ENCODE data around the gene IL4R.
"Not testable (repeated sequence)": the region's sequence is repeated elsewhere in the genome, so short reads cannot be mapped to it uniquely, and the experiment has no call there.

The IL4R gene

DNA sequence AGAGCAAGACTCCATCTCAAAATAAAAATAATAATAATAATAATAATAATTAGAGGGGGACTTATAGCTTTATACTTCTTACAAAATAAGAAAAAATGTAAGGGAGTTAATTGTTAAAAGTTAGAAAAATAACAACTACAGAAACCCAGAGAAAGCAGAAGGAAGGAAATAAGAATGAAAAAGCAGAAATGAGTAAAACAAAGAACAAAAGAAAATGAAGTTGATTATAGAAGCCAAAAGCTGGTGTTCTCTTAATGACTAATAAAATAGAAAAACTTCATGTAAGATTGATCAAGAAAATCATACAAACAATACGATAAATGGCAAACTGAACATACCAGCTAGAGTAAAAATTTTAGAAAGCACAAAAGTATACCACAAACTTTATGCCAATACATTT is 38.4 kb upstream of the IL4R start:
- DNase-seq (no peak), ATAC-seq (replicated peaks) (peak in 1 of 2 donors; percentile 8)
- Mint-ChIP-seq H3K9me3 (peaks cover 3% of the 10 kb centered on the region in 2 donors), H3K36me3 (peaks cover 6 to 12% of the 10 kb centered on the region in 2 donors), H3K4me3 (no peak overlapping the region), H3K27me3 (no peaks in the 10 kb centered on the region), H3K4me1 (peaks cover 29 to 45% of the 10 kb centered on the region in 2 donors), H3K27ac (peak overlapping the region; percentile 90)

DNA sequence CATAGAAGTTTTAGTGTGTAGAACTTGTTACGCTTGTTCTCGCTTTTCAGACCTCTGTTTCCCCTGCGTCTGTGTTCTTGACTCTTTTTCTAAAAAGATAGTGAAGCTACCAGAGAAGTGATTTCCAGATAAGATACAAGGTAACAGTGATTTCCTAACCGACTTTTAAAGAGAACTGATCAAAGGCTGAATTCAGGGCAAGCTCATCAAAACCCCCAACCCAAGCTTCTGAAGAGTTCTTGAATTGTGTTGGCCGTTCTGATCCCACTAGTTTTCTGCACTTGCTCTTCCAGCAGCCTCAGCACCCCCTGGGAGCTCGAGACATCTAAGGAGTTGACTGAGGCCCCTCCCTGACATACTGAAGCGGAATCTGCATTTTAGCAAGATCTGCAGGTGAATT is 32.5 kb upstream of the IL4R start:
- H3K27ac Mint-ChIP-seq = no peak overlapping the region
- ATAC-seq (replicated peaks) (no peak), DNase-seq (no peak)
- peaks cover 35 to 48% of the 10 kb centered on the region in 2 donors for H3K4me1 Mint-ChIP-seq
- H3K9me3 Mint-ChIP-seq = peaks cover 0 to 2% of the 10 kb centered on the region in 2 donors
- no peaks in the 10 kb centered on the region for H3K27me3 Mint-ChIP-seq
- no peak overlapping the region for H3K4me3 Mint-ChIP-seq
- peaks cover 10 to 18% of the 10 kb centered on the region in 2 donors for H3K36me3 Mint-ChIP-seq

DNA sequence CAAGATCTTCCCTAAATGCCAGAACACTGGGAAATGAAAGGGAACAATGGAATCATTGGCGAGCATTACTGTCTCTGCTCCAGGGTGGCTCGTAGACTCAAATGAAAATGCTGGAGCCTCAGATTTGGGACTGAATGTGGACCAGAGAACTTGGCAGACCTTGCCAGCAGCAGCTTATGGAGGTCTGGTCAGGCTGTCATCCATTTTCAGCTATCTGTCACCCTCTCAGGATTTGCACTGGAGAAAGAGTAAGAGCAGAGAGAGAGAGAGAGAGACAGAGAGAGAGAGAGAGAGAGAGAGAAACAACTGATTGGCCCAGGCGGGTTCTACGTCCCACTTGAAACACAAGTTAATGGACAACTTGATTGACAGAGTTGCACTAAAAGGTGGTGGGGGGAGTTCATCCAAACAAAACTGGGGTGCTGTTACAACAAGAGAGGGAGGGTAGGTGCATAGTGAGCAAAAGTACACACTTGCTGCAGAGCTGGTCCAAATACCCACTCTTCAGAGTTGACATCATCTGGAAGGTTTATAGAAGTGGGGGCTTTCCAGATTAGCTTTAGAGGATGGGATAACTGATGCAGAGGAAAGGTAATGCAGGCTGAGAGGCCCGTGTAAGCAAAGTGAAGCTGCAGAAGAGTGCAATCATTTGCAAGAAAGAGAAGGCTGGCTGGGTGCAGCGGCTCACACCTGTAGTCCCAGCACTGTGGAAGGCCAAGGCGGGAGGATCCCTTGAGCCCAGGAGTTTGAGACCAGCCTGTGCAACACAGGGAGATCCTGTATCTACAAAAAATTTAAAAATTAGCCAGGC is 28.7 kb upstream of the IL4R start:
- H3K4me3 Mint-ChIP-seq = peak overlapping the region; percentile 30 to 56
- peaks cover 54 to 76% of the 10 kb centered on the region in 2 donors for H3K4me1 Mint-ChIP-seq
- no peaks in the 10 kb centered on the region for H3K27me3 Mint-ChIP-seq

DNA sequence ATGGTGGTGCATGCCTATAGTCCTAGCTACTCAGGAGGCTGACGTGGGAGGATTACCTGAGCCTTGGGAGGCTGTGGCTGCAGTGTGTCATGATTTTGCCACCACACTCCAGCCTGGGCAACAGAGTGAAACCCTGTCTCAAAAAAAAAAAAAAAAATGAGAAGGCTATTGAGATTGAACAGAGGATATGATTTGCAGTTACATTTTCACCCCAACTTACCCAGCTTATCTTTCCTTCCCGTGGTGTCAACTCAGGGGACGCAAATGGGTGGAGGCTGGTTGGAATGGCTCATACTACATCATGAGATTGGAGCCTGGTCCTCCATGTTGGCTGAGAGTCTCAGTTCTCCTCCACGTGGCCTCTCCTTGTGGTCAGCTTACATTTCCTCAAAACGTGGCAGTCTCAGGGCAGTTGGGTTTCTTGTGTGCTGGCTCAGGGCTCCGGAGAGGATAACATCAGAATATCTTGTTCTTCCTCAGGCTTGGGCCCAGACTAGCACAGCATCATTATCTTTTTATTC is 28.0 kb upstream of the IL4R start:
- peaks cover 60 to 82% of the 10 kb centered on the region in 2 donors for H3K4me1 Mint-ChIP-seq
- ATAC-seq (replicated peaks) (peak; percentile 40 to 45), DNase-seq (no peak)
- H3K27ac Mint-ChIP-seq = peak overlapping the region; percentile 94
- H3K9me3 Mint-ChIP-seq = peaks cover 5 to 14% of the 10 kb centered on the region in 2 donors
- peaks cover 15 to 26% of the 10 kb centered on the region in 2 donors for H3K36me3 Mint-ChIP-seq
- no peaks in the 10 kb centered on the region for H3K27me3 Mint-ChIP-seq
- H3K4me3 Mint-ChIP-seq = peak overlapping the region; percentile 18 to 56

More for the DNA sequence above, 28.7 kb upstream of the IL4R start:
- Mint-ChIP-seq H3K9me3 (peaks cover 5 to 14% of the 10 kb centered on the region in 2 donors), H3K27ac (peak overlapping the region; percentile 94), H3K36me3 (peaks cover 15 to 26% of the 10 kb centered on the region in 2 donors)
- ATAC-seq (replicated peaks) (peak; percentile 66 to 67), DNase-seq (no peak)

DNA sequence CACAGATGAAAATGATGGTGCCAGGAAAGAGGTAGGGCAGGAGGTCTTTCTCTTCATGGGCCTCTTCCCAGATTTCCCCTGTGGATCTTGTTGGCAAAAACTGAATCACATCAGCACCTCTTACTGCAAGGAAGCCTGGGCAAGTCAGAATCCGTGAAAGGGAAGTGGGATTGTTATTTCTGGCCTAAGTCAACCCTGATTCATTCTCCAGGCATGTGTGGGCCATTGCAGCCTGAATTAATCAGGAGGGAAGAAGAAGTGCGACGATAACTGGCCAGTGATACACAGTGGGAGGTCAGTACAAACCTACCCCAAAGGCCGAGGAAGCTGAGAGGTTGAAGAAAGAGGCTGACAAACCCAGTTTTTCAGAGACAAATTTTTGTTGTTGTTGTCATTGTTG is 27.3 kb upstream of the IL4R start:
- DNase-seq (no peak), ATAC-seq (replicated peaks) (no peak)
- Mint-ChIP-seq H3K36me3 (peaks cover 18 to 26% of the 10 kb centered on the region in 2 donors), H3K4me3 (no peak overlapping the region), H3K27ac (peak overlapping the region; percentile 94), H3K9me3 (peaks cover 5 to 14% of the 10 kb centered on the region in 2 donors), H3K27me3 (no peaks in the 10 kb centered on the region), H3K4me1 (peaks cover 66 to 84% of the 10 kb centered on the region in 2 donors)

DNA sequence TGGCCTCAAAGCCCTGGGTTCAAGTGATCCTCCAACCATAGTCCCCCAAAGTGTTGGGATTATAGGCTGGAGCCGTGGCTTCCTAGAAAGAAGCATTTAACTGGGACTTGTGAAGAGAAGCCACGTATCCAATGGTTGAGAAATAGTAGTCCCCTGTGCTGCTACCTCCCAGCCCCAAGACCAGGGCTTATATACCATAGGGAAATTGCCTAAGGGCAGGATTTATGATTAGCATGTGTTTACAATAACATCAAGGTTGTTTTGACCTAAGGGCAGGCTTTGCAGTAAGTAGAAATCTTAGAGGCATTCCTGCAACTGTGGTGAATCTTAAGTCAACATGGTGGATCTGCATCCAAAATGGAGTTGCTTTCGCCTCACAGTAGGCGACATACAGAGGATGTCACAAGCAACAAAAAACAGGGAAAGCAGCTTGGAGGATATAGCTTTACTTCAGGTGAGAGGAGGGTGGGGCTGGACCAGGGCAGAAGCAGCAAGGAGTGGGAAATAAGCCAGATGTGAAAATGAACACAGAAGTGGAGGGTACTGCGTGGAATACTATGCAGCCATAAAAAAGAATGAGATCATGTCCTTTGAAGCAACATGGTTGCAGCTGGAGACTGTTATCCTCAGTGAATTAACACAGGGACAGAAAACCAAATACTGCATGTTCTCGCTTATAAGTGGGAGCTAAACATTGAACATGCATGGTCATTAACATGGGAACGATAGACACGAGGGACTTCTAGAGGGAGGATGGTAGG is 26.5 kb upstream of the IL4R start:
- peaks cover 15 to 26% of the 10 kb centered on the region in 2 donors for H3K36me3 Mint-ChIP-seq
- no peaks in the 10 kb centered on the region for H3K27me3 Mint-ChIP-seq
- no peak overlapping the region for H3K4me3 Mint-ChIP-seq
- peak overlapping the region; percentile 94 for H3K27ac Mint-ChIP-seq
- H3K9me3 Mint-ChIP-seq = peaks cover 5 to 14% of the 10 kb centered on the region in 2 donors
- DNase-seq (no peak), ATAC-seq (replicated peaks) (no peak)
- H3K4me1 Mint-ChIP-seq = peaks cover 66 to 85% of the 10 kb centered on the region in 2 donors

DNA sequence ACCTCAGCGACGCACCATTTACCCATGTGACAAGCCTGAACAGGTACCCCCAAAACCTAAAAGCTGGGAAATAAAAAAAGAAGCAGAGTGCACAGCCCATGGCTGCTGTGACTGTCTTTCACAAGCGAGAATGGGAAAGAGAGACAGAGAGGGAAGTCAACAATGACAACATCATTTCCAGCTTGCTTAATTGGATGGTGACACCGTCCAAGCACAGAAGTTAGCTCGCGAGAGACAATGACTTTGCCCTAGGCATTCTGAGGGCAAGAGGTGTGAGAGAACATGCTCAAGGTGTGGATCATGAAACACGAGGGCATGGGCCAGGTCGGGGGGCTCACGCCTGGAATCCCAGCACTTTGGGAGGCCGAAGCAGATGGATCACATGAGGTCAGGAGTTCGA is 25.9 kb upstream of the IL4R start:
- H3K27me3 Mint-ChIP-seq = no peaks in the 10 kb centered on the region
- peak overlapping the region; percentile 62 for H3K27ac Mint-ChIP-seq
- H3K4me3 Mint-ChIP-seq = no peak overlapping the region
- H3K36me3 Mint-ChIP-seq = peaks cover 13 to 22% of the 10 kb centered on the region in 2 donors
- H3K4me1 Mint-ChIP-seq = peaks cover 63 to 83% of the 10 kb centered on the region in 2 donors
- H3K9me3 Mint-ChIP-seq = peaks cover 5 to 14% of the 10 kb centered on the region in 2 donors
- no peak for DNase-seq
- no peak for ATAC-seq (replicated peaks)

DNA sequence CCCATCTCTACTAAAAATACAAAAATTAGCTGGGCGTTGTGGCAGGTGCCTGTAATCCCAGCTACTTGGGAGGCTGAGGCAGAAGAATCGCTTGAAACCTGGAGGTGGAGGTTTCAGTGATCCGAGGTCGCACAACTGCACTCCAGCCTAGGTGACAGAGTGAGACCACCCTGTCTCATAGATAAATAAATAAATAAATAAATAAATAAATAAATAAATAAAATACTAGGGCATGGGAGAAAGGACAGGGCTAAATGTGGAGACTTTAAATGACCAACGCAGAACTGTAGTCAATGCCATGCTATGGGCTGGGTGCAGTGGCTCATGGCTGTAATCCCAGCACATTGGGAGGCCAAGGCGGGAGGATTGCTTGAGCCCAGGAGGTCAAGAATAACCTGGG is 25.5 kb upstream of the IL4R start:
- H3K4me1 Mint-ChIP-seq = peaks cover 63 to 84% of the 10 kb centered on the region in 2 donors
- not testable (repeated sequence) for H3K27ac Mint-ChIP-seq; ATAC-seq (replicated peaks); H3K4me3 Mint-ChIP-seq; DNase-seq; H3K27me3 Mint-ChIP-seq
- H3K36me3 Mint-ChIP-seq = peaks cover 13 to 22% of the 10 kb centered on the region in 2 donors
- H3K9me3 Mint-ChIP-seq = peaks cover 5 to 14% of the 10 kb centered on the region in 2 donors

DNA sequence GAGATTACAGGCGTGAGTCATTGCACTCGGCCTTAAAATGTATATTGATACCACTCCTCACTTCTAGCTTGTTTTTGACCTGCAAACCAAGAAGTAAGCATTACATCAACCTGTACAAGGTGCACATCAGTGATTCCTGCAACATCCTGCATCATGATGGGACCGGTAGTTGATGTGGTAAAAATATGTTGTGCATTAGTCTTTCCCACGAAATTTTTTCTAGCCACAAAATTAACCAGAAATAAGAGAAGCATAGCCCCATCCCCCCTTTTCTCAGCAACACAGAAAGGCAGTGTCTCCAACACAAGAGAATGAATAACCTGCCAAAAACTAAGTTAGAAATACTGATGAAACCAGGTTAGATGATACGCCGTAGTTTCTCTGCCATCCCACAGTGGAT is 24.1 kb upstream of the IL4R start:
- Mint-ChIP-seq H3K9me3 (peaks cover 5 to 14% of the 10 kb centered on the region in 2 donors), H3K4me3 (peak overlapping the region; percentile 19 to 26), H3K36me3 (peaks cover 10 to 22% of the 10 kb centered on the region in 2 donors), H3K27ac (peak overlapping the region; percentile 95), H3K27me3 (no peaks in the 10 kb centered on the region), H3K4me1 (peaks cover 57 to 74% of the 10 kb centered on the region in 2 donors)
- DNase-seq (no peak), ATAC-seq (replicated peaks) (peak; percentile 69 to 77)

DNA sequence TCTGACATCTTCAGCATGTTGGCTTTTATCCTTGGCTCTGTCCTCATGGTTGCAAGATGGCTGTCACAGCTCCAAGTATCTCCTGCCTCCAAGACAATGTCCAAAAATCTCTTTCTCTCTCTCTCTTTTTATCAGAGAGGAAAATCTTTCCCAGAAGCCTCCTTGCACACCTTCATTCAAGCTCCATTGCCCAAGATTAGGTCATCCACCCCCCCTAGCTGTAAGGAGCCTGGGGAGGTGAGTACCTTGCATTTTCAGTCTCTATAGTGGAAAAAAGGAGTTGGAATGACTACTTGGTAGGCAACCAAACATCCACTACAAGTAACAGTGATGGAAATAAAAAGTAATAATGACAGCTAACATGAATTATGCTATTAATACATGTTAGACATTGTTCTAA is 23.2 kb upstream of the IL4R start:
- Mint-ChIP-seq H3K27ac (peak overlapping the region; percentile 95), H3K27me3 (no peaks in the 10 kb centered on the region), H3K4me3 (no peak overlapping the region), H3K9me3 (peaks cover 5 to 14% of the 10 kb centered on the region in 2 donors), H3K36me3 (peaks cover 10 to 17% of the 10 kb centered on the region in 2 donors), H3K4me1 (peaks cover 53 to 70% of the 10 kb centered on the region in 2 donors)
- ATAC-seq (replicated peaks) = no peak
- DNase-seq = no peak

DNA sequence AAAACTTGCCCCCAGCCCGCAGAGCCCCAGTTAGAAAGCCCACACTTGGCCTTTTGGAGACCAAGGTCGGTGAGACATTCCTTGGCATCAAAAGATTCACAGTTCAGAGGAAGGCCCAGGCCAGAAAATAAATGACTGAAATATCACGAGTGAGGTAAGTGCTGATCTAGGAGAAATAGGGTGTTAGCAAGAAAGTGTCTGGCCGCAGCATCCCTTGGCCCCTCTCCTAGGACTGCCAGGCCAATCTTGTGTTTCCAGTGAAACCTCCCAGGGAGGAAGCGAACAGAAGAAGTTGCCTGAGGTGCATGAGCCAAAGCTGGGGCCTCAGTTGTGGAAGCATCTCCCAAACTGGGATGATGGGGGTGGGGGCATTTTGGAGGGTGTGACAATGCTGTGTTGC is 22.7 kb upstream of the IL4R start:
- ATAC-seq (replicated peaks) (no peak), DNase-seq (no peak)
- Mint-ChIP-seq H3K27ac (peak overlapping the region; percentile 95), H3K4me1 (peaks cover 50 to 70% of the 10 kb centered on the region in 2 donors), H3K9me3 (peaks cover 5 to 13% of the 10 kb centered on the region in 2 donors), H3K27me3 (no peaks in the 10 kb centered on the region), H3K4me3 (no peak overlapping the region), H3K36me3 (peaks cover 9 to 12% of the 10 kb centered on the region in 2 donors)

DNA sequence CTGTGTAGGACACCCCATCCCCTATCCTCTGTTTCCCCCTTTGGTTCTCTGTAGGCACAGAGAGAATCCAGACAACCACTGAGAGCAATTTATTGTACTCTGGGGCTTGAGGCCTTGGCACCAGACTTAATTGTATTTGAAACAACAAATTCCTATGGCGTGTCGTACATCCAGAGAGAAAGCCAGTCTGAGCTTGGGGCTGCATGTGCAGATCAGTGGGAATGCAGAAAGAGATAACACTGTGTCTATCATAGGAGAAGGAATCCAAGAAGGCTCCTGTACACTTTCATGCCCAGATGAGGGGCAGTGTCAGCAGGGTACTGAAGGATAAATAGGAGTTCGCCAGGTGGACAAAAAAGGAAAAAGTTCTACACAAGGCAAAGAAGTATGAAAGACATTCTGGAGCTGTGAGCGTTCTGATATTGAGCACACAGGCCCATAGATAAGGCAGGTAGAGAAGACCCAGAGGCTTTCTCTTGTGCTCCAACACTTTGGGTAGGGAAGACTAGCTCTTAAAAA is 22.0 kb upstream of the IL4R start:
- ATAC-seq (replicated peaks) (no peak), DNase-seq (no peak)
- H3K36me3 Mint-ChIP-seq = peaks cover 5 to 7% of the 10 kb centered on the region in 2 donors
- H3K9me3 Mint-ChIP-seq = peaks cover 5 to 9% of the 10 kb centered on the region in 2 donors
- H3K27me3 Mint-ChIP-seq = no peaks in the 10 kb centered on the region
- peak overlapping the region; percentile 95 for H3K27ac Mint-ChIP-seq
- H3K4me1 Mint-ChIP-seq = peaks cover 45 to 70% of the 10 kb centered on the region in 2 donors
- no peak overlapping the region for H3K4me3 Mint-ChIP-seq

DNA sequence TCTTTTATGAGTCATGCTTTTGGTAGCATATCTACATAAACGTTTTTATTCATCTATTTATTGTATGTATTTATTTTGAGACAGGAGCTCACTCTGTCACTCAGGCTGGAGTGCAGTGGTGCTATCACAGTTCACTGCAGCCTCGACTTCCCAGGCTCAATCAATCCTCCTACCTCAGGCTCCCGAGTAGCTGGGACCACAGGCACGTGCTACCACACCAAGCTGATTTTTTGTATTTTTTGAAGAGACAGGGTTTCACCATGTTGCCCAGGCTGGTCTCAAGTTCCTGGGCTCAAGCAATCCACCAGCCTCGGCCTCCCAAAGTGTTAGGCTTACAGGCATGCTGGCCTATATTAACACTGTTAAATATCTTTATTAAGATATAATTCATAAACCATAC is 20.4 kb upstream of the IL4R start:
- peaks cover 0 to 5% of the 10 kb centered on the region in 2 donors for H3K36me3 Mint-ChIP-seq
- DNase-seq = no peak
- peaks cover 41 to 73% of the 10 kb centered on the region in 2 donors for H3K4me1 Mint-ChIP-seq
- H3K4me3 Mint-ChIP-seq = no peak overlapping the region
- H3K27ac Mint-ChIP-seq = no peak overlapping the region
- no peaks in the 10 kb centered on the region for H3K27me3 Mint-ChIP-seq
- no peaks in the 10 kb centered on the region for H3K9me3 Mint-ChIP-seq
- no peak for ATAC-seq (replicated peaks)

DNA sequence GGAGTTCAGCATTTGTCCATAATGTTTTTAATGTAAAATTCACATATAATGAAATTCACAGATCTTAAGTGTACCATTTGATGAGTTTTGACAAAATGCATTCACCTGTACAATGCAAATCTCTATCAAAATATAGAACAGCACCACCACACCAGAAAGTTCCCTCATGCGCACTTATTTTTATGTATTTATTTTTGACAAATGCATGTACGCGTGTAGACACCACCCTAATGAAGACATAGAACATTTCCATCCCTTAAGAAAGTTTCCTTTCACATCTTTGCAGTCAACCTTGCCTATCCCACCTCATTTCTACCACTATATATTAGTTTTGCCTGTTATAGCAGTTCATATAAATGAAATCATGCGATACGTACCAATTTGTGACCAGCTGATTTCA is 15.6 kb upstream of the IL4R start:
- Mint-ChIP-seq H3K27ac (peak overlapping the region; percentile 90), H3K4me1 (peaks cover 40 to 79% of the 10 kb centered on the region in 2 donors), H3K27me3 (no peaks in the 10 kb centered on the region), H3K4me3 (peak overlapping the region; percentile 26 to 38), H3K36me3 (peaks cover 3% of the 10 kb centered on the region in 2 donors), H3K9me3 (peaks cover 0 to 2% of the 10 kb centered on the region in 2 donors)
- DNase-seq (no peak), ATAC-seq (replicated peaks) (peak; percentile 27 to 40)
